ENCODE results near the gene TMEM258. TPM values are rescaled to one million over a fixed set of nuclear protein-coding genes. Genes with fewer than 3 reads are reported as not detected.

Gene TMEM258
- polyA plus RNA-seq, 2 of the 4 experiments (the other 2 are of a cell fraction): 257 to 280 TPM

DNA sequence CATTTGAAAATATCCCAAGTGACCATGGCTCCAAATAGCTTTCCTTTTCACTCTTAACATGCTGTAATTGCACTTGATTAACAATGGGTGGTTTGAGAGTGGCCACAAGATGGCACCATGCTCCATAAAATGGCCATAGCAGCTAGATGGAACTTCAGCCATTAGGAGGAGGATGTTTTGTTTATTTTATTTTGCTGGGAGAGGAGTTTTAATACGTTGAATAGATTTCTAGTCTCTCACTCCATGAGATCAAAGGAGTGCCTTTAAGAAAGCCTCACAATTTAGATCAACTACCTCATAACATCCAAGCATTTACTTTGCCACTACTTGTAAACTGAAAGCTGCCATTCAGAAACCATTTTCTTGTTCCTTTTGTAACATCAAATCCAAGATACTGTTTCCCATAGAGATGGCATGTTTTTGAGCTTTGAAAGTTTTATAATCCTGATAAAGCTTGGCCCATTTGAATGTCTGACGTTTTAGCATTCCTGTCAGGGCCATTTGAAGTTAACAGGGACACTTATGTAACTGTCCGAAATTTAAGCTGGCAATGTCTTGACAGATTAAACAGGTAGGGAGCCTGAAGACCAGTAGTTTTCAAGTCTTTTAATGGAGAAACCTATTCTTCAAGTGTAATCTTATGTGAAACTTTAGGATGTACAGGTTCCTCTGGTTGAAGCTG is 5.0 kb upstream of the TMEM258 start:
- Histone ChIP-seq H3K4me2 (no peak overlapping the region), H3K4me3 (no peak overlapping the region), H3K27ac (no peak overlapping the region), H3K9me3 (no peaks in the 10 kb centered on the region), H3K4me1 (peaks cover 46% of the 10 kb centered on the region)
- ChIA-PET CTCF (interaction anchor here (0.6 to 8.5 kb wide), 81 partner anchors 9 to 597 kb away, joined by 3 to 145 read pairs (median 5); partner anchors contain the start of genes FADS1, FADS2, FADS3 and MYRF), POLR2A (interaction anchor here (0.7 to 3.6 kb wide), 9 partner anchors 9 to 311 kb away, joined by 3 to 43 read pairs (median 4); partner anchors contain the start of genes FADS1 and FADS2)
- 38% methylated on average over 3 of the region's 3 CpGs for WGBS (ENCODE audit: missing lambda C conversion rate)
- DNase-seq (ENCODE audit: low read depth in 1 of 2, low spot score in 1 of 2) (peak; percentile 79 to 84), ATAC-seq (peak; percentile 35 to 44; a peak in 3 of 6 replicates), FAIRE-seq (no peak)
- TF ChIP-seq KDM5A (IDR thresholded peaks at IDR 0.05): no peak
- TF ChIP-seq RFX5 (IDR thresholded peaks at IDR 0.05): no peak
- no peak for TF ChIP-seq POLR2A (IDR thresholded peaks at IDR 0.05; ENCODE audit: low read length)
- TF ChIP-seq NPAS2 (CRISPR knock-in tag; IDR thresholded peaks at IDR 0.05; ENCODE audit: borderline replicate concordance): no peak
- TF ChIP-seq CBX2 (IDR thresholded peaks at IDR 0.05; ENCODE audit: borderline replicate concordance, low read depth): no peak
- TF ChIP-seq KDM1A (IDR thresholded peaks at IDR 0.05; ENCODE audit: low read depth): no peak
- no peak for TF ChIP-seq ZNF302 (CRISPR knock-in tag; IDR thresholded peaks at IDR 0.05)
- TF ChIP-seq NFE2L2 (conservative IDR thresholded peaks at IDR 0.05; ENCODE audit: low read length): no peak
- TF ChIP-seq, protein P1, sequence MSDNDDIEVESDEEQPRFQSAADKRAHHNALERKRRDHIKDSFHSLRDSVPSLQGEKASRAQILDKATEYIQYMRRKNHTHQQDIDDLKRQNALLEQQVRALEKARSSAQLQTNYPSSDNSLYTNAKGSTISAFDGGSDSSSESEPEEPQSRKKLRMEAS (IDR thresholded peaks at IDR 0.05): no peak
- TF ChIP-seq POLR2AphosphoS2 (conservative IDR thresholded peaks at IDR 0.05; ENCODE audit: low read length): peak; percentile 82; the same call in 1 of the 2 replicates
- TF ChIP-seq, protein P2, sequence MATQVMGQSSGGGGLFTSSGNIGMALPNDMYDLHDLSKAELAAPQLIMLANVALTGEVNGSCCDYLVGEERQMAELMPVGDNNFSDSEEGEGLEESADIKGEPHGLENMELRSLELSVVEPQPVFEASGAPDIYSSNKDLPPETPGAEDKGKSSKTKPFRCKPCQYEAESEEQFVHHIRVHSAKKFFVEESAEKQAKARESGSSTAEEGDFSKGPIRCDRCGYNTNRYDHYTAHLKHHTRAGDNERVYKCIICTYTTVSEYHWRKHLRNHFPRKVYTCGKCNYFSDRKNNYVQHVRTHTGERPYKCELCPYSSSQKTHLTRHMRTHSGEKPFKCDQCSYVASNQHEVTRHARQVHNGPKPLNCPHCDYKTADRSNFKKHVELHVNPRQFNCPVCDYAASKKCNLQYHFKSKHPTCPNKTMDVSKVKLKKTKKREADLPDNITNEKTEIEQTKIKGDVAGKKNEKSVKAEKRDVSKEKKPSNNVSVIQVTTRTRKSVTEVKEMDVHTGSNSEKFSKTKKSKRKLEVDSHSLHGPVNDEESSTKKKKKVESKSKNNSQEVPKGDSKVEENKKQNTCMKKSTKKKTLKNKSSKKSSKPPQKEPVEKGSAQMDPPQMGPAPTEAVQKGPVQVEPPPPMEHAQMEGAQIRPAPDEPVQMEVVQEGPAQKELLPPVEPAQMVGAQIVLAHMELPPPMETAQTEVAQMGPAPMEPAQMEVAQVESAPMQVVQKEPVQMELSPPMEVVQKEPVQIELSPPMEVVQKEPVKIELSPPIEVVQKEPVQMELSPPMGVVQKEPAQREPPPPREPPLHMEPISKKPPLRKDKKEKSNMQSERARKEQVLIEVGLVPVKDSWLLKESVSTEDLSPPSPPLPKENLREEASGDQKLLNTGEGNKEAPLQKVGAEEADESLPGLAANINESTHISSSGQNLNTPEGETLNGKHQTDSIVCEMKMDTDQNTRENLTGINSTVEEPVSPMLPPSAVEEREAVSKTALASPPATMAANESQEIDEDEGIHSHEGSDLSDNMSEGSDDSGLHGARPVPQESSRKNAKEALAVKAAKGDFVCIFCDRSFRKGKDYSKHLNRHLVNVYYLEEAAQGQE (IDR thresholded peaks at IDR 0.05): no peak
- no peak for TF ChIP-seq GATA3 (IDR thresholded peaks at IDR 0.05; ENCODE audit: borderline replicate concordance)
- no peak for TF ChIP-seq EHF (CRISPR knock-in tag; IDR thresholded peaks at IDR 0.05)
- no peak for TF ChIP-seq MYC (IDR thresholded peaks at IDR 0.05; ENCODE audit: borderline replicate concordance, low read length)
- peak; percentile 80 for TF ChIP-seq SMC3 (IDR thresholded peaks at IDR 0.05)
- TF ChIP-seq JUN (IDR thresholded peaks at IDR 0.05): peak; percentile 21 to 37; a peak in 1 of 5 replicates
- TF ChIP-seq CHD2 (IDR thresholded peaks at IDR 0.05; ENCODE audit: low read length, partially characterized antibody): no peak
- no peak for TF ChIP-seq JUNB (IDR thresholded peaks at IDR 0.05)
- no peak for TF ChIP-seq RNF2 (IDR thresholded peaks at IDR 0.05; ENCODE audit: borderline replicate concordance, low read depth)
- TF ChIP-seq ZSCAN20 (CRISPR knock-in tag; IDR thresholded peaks at IDR 0.05): no peak
- TF ChIP-seq, protein P3, sequence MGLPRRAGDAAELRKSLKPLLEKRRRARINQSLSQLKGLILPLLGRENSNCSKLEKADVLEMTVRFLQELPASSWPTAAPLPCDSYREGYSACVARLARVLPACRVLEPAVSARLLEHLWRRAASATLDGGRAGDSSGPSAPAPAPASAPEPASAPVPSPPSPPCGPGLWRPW (IDR thresholded peaks at IDR 0.05): no peak
- TF ChIP-seq, protein P4, sequence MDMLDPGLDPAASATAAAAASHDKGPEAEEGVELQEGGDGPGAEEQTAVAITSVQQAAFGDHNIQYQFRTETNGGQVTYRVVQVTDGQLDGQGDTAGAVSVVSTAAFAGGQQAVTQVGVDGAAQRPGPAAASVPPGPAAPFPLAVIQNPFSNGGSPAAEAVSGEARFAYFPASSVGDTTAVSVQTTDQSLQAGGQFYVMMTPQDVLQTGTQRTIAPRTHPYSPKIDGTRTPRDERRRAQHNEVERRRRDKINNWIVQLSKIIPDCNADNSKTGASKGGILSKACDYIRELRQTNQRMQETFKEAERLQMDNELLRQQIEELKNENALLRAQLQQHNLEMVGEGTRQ (IDR thresholded peaks at IDR 0.05): no peak
- no peak for TF ChIP-seq TP53 (CRISPR knock-in tag; IDR thresholded peaks at IDR 0.05)
- TF ChIP-seq HEYL (CRISPR knock-in tag; IDR thresholded peaks at IDR 0.05): no peak
- TF ChIP-seq, protein P5, sequence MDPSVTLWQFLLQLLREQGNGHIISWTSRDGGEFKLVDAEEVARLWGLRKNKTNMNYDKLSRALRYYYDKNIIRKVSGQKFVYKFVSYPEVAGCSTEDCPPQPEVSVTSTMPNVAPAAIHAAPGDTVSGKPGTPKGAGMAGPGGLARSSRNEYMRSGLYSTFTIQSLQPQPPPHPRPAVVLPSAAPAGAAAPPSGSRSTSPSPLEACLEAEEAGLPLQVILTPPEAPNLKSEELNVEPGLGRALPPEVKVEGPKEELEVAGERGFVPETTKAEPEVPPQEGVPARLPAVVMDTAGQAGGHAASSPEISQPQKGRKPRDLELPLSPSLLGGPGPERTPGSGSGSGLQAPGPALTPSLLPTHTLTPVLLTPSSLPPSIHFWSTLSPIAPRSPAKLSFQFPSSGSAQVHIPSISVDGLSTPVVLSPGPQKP (IDR thresholded peaks at IDR 0.05; ENCODE audit: low read depth, low read length): no peak
- TF ChIP-seq, protein P6, sequence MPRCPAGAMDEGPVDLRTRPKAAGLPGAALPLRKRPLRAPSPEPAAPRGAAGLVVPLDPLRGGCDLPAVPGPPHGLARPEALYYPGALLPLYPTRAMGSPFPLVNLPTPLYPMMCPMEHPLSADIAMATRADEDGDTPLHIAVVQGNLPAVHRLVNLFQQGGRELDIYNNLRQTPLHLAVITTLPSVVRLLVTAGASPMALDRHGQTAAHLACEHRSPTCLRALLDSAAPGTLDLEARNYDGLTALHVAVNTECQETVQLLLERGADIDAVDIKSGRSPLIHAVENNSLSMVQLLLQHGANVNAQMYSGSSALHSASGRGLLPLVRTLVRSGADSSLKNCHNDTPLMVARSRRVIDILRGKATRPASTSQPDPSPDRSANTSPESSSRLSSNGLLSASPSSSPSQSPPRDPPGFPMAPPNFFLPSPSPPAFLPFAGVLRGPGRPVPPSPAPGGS (IDR thresholded peaks at IDR 0.05): no peak
- TF ChIP-seq, protein P7, sequence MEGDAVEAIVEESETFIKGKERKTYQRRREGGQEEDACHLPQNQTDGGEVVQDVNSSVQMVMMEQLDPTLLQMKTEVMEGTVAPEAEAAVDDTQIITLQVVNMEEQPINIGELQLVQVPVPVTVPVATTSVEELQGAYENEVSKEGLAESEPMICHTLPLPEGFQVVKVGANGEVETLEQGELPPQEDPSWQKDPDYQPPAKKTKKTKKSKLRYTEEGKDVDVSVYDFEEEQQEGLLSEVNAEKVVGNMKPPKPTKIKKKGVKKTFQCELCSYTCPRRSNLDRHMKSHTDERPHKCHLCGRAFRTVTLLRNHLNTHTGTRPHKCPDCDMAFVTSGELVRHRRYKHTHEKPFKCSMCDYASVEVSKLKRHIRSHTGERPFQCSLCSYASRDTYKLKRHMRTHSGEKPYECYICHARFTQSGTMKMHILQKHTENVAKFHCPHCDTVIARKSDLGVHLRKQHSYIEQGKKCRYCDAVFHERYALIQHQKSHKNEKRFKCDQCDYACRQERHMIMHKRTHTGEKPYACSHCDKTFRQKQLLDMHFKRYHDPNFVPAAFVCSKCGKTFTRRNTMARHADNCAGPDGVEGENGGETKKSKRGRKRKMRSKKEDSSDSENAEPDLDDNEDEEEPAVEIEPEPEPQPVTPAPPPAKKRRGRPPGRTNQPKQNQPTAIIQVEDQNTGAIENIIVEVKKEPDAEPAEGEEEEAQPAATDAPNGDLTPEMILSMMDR (IDR thresholded peaks at IDR 0.05): peak; percentile 95
- peak; percentile 73 for TF ChIP-seq HOXA7 (CRISPR knock-in tag; IDR thresholded peaks at IDR 0.05)
- TF ChIP-seq RARB (CRISPR knock-in tag; IDR thresholded peaks at IDR 0.05): no peak
- no peak for TF ChIP-seq NR3C1 (IDR thresholded peaks at IDR 0.05)
- peak; percentile 61; the same call in 1 of the 2 replicates for TF ChIP-seq FOSB (CRISPR knock-in tag; IDR thresholded peaks at IDR 0.05)
- no peak for TF ChIP-seq FOSL2 (IDR thresholded peaks at IDR 0.05)
- no peak for TF ChIP-seq FOSL2 (CRISPR knock-in tag; IDR thresholded peaks at IDR 0.05)
- no peak for TF ChIP-seq ZC3H11A (IDR thresholded peaks at IDR 0.05)

All from A549 (cell line).